T1000 (cell line): ENCODE data around the gene PCA3.

Experiments used
- DNase-seq: peaks from one replicate; lab custom pipeline; 2025; ENCODE audit warnings: mixed read lengths; lab: John Stamatoyannopoulos, UW

PCA3 gene

DNA sequence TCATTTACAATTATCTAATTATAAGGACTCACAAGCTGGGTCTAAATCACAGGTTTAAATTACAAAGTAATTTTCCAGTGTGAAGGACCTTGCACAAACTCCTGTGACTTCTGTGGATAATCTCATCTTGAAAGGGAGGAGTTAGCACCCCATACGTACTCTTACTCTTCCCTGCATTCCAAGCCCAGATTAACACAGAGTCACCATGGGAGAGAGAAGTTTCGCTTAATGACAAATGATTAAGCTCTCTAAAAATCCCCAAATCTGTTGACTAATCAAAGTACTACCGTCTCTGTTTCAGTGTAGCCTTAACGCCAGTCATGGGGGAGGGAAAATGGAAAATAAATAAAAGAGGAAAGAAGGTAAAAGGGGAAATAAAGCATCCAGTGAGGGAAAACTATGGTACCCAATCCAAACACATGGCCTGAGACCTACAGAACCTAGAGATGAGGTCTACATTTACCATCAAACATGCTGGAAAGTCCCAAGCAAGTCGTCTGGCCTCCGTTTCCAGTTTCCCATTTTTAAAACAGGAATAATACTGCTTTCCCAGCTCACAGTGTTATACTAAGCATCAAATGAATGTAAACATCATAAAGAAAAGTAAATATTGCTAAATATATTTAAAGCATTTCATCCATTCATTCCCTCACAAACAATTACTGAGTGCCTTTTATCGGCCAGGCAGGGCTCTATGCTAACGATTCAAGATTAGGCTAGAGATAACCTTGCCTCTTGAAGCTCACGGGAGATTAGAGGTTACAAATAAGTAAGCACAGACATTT, 63.2 kb downstream of the PCA3 start:
- DNase-seq = no peak

DNA sequence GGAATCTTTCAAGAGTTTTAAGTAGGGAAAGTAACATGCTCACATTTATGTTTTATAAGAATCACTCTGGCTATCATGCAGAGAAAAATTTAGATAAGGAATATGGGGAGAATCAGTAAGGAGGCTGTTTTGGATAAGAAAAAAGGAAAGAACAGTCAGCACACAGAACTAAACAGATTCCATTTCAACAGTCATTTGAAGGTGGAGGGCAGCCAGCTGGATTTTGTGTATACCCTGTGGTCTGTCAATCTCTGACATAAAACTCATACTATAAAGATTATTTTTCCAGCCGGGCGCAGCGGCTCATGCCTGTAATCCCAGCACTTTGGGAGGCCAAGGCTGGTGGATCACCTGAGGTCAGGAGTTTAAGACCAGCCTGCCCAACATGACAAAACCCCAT, 64.2 kb downstream of the PCA3 start:
- DNase-seq = no peak

DNA sequence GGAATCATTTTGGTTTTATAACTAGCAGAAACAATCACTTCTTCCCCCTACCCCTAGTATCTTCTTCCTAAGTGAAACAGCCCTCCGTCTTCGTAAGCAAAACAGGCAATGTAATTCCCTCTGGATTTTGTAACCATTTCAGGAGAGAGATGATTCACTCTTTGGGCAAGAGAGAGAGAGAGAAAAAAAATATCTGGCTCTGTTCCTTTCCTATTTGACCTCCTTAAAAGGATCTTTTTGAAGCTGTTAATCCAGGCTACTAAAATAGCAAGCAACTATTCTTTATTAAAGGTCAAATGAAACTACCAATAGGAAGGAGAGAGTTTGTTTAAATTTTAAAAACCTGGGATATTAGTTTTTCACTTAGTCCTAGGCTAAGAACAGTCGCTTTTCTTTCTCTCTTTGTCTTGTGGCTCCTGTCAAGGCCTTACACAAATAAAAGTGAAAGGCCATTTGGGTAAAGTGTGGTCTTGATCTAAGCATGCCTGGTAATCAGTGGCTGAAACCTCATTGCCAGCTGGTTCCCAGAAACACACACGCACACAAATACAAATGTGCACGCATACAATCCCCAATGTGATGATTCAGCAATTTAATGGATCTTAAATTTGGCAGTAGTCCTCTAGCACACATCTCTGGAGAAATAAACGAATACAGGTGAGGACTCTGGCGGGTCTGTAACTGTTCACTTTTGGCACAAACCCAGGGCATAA, 71.5 kb downstream of the PCA3 start:
- DNase-seq = no peak
